Kidney (tissue), 14 donors: ENCODE results near the gene EGFR. TPM values are rescaled to one million over a fixed set of nuclear protein-coding genes. Genes with fewer than 3 reads are reported as not detected.

Experiments used
- DNase-seq, 5 donors: peaks; one replicate each; pipeline ENCODE4 v3.0.0-alpha.2; 2013 to 2020
- FAIRE-seq: peaks from 2 replicates; lab custom pipeline; 2012; peaks lifted over from hg19 to GRCh38; lab: Jason Lieb, UNC
- H3K27ac ChIP-seq, 2 donors: one replicate each; pipeline ENCODE4 v1.7.0; 2013; ENCODE audit warnings: low read depth in 2 of 2, low read length in 2 of 2, inconsistent platforms in 1 of 2
- H3K27me3 ChIP-seq: one replicate; pipeline ENCODE4 v1.7.1; 2013; ENCODE audit warnings: low read length, inconsistent platforms; ENCODE audit not compliant: control insufficient read depth, insufficient read depth
- H3K36me3 ChIP-seq, 3 donors: one replicate each; pipeline versions ENCODE4 v1.7.0 to v1.7.1; 2013; ENCODE audit warnings: low read length in 3 of 3, control low read depth in 1 of 3, inconsistent platforms in 1 of 3; ENCODE audit not compliant: insufficient read depth in 3 of 3, control insufficient read depth in 2 of 3
- H3K4me1 ChIP-seq, 3 donors: one replicate each; pipeline versions ENCODE4 v1.7.0 to v1.7.1; 2013; ENCODE audit warnings: low read length in 3 of 3, inconsistent platforms in 1 of 3, low read depth in 1 of 3; ENCODE audit not compliant: control insufficient read depth in 2 of 3, insufficient read depth in 2 of 3
- H3K4me3 ChIP-seq, 3 donors: one replicate each; pipeline versions ENCODE4 v1.7.0 to v1.8.1; 2013; ENCODE audit warnings: low read length in 3 of 3, control low read depth in 1 of 3, inconsistent platforms in 1 of 3
- H3K9ac ChIP-seq, 3 donors: one replicate each; pipeline versions ENCODE4 v1.7.0 to v1.7.1; 2013; ENCODE audit warnings: low read length in 3 of 3, control low read depth in 1 of 3, inconsistent platforms in 1 of 3
- H3K9me3 ChIP-seq, 3 donors: one replicate each; pipeline versions ENCODE4 v1.7.0 to v1.7.1; 2013; ENCODE audit warnings: low read length in 3 of 3, control low read depth in 1 of 3, inconsistent platforms in 1 of 3; ENCODE audit not compliant: control insufficient read depth in 2 of 3, insufficient read depth in 1 of 3
- CTCF ChIP-seq: IDR thresholded peaks from 3 replicates; pipeline ENCODE4 v1.5.1; 2012; ENCODE audit warnings: mild to moderate bottlenecking, moderate library complexity, borderline replicate concordance; ENCODE audit not compliant: insufficient read depth; ENCODE audit errors: extremely low read depth
- intact Hi-C: fragments of 100-400 bp; cut with DNase I; formaldehyde crosslinking; loops from one replicate; pipeline ENCODE4 v1.11.1; 2022
- polyA plus RNA-seq: library from polyadenylated mRNA; stranded (reverse); fragments of 350-450 nt; fragmentation: Illumina TruSeq; extraction: RNeasy Lipid Tissue Mini Kit (QIAGEN cat#74804); gene quantifications from one replicate; pipeline ENCODE4 v1.2.3, GENCODE V29; 2014; ENCODE audit warnings: low read depth, low replicate concordance; ENCODE audit not compliant: insufficient read depth
- total RNA-seq: library from RNA; stranded (reverse); fragmentation: NEBNext Ultra II Directional; extraction: Animal tissue kit (Norgen Biotek cat#: 25700); gene quantifications from one replicate; pipeline ENCODE4 v1.2.1, GENCODE V29; 2021
- donor health status: control.
- donor health status: control.
- donor health status: control.
- donor health status: control.
- donor health status: control.
- donor health status: DM: yes; HTN: yes; CAD: no.
- donor health status: Normal renal cell carcinoma (clear cell type).

The EGFR gene
- total and polyA plus RNA-seq, 2 donors from 2014 or later, result 5.9 to 61.3 TPM

GRCh38 chr7:55104123-55104522 lies 85.3 kb downstream of the EGFR start:
- no peaks in the 10 kb centered on the region for H3K36me3 ChIP-seq
- no peak overlapping the region for H3K9ac ChIP-seq
- H3K4me3 ChIP-seq, result no peak overlapping the region
- intact Hi-C loops, result no loop called here
- FAIRE-seq, result no peak
- DNase-seq, result no peak
- H3K27ac ChIP-seq, result no peak overlapping the region
- H3K27me3 ChIP-seq, result no peaks in the 10 kb centered on the region
- no peak for TF ChIP-seq CTCF
- H3K4me1 ChIP-seq, result peaks cover 2 to 7% (median 3%) of the 10 kb centered on the region in 3 donors
- no peaks in the 10 kb centered on the region for H3K9me3 ChIP-seq

- TF ChIP-seq CTCF, result no peak
- H3K9ac ChIP-seq, result no peak overlapping the region
- H3K4me1 ChIP-seq, result peaks cover 2 to 7% (median 3%) of the 10 kb centered on the region in 3 donors
- no peak overlapping the region for H3K4me3 ChIP-seq
- FAIRE-seq, result no peak
- intact Hi-C loops, result no loop called here
- no peaks in the 10 kb centered on the region for H3K36me3 ChIP-seq
- H3K27me3 ChIP-seq, result no peaks in the 10 kb centered on the region
- no peak for DNase-seq
- H3K27ac ChIP-seq, result no peak overlapping the region
- no peaks in the 10 kb centered on the region for H3K9me3 ChIP-seq
These were observed 86.1 kb downstream of the EGFR start for GRCh38 chr7:55104712-55105433.

GRCh38 chr7:55105952-55106351 lies 87.1 kb downstream of the EGFR start:
- no peak overlapping the region for H3K9ac ChIP-seq
- no peaks in the 10 kb centered on the region for H3K27me3 ChIP-seq
- no peak overlapping the region for H3K4me3 ChIP-seq
- H3K27ac ChIP-seq, result no peak overlapping the region
- H3K36me3 ChIP-seq, result no peaks in the 10 kb centered on the region
- no peak for TF ChIP-seq CTCF
- no peaks in the 10 kb centered on the region for H3K9me3 ChIP-seq
- FAIRE-seq, result no peak
- peaks cover 3 to 7% (median 6%) of the 10 kb centered on the region in 3 donors for H3K4me1 ChIP-seq
- intact Hi-C loops, result no loop called here
- DNase-seq, result no peak
